Heart right ventricle (tissue), 16 donors: ENCODE data around the gene ANO1. TPM values are rescaled to one million over a fixed set of nuclear protein-coding genes. Genes with fewer than 3 reads are reported as not detected.

Experiments used
- ATAC-seq, 8 donors: fragments of 200-7000 bp; cut with Tn5 transposase; one replicate each; pipeline ENCODE4 v1.9.1; 2020; ENCODE audit warnings: mild to moderate bottlenecking in 8 of 8, moderate library complexity in 8 of 8, moderate number of reproducible peaks in 1 of 8
- DNase-seq, 2 donors: peaks; one replicate each; pipeline ENCODE4 v3.0.0-alpha.2; 2020
- H3K27ac ChIP-seq, 10 donors: fragments of 200-600 bp; sonication (generic) in 2 of 10; one replicate each; pipeline versions ENCODE4 v1.5.0 to v1.8.0; 2020 to 2022; ENCODE audit warnings: mild to moderate bottlenecking in 3 of 10
- H3K27me3 ChIP-seq, 7 donors: fragments of 200-600 bp; one replicate each; pipeline ENCODE4 v1.8.0; 2021 to 2022; ENCODE audit warnings: mild to moderate bottlenecking in 2 of 7
- H3K36me3 ChIP-seq, 9 donors: fragments of 200-600 bp; sonication (generic) in 1 of 9; one replicate each; pipeline versions ENCODE4 v1.5.0 to v1.8.0; 2020 to 2022; ENCODE audit warnings: mild to moderate bottlenecking in 2 of 9
- H3K4me1 ChIP-seq, 9 donors: fragments of 200-600 bp; sonication (generic) in 1 of 9; one replicate each; pipeline versions ENCODE4 v1.5.0 to v1.8.0; 2020 to 2022; ENCODE audit warnings: mild to moderate bottlenecking in 4 of 9
- H3K4me3 ChIP-seq, 10 donors: fragments of 200-600 bp; sonication (generic) in 2 of 10; one replicate each; pipeline versions ENCODE4 v1.5.0 to v1.8.0; 2020 to 2022; ENCODE audit warnings: mild to moderate bottlenecking in 7 of 10, moderate library complexity in 2 of 10
- H3K9me3 ChIP-seq, 11 donors: fragments of 200-600 bp in 10 of 11; sonication (generic) in 2 of 11; one replicate each; pipeline versions ENCODE4 v1.5.0 to v1.8.0; 2013 to 2022; ENCODE audit warnings: mild to moderate bottlenecking in 2 of 11, control low read depth in 1 of 11, moderate library complexity in 1 of 11
- WGBS, 2 donors: extraction: QIAGEN DNeasy Blood & Tissue Kit; methylation state at CpG; one replicate each; pipeline ENCODE4 v1.1.7; 2013; ENCODE audit warnings: inconsistent platforms in 1 of 2; 5-methylcytosine and 5-hydroxymethylcytosine counted together
- intact Hi-C, 10 donors: fragments of 100-400 bp; cut with DNase I; formaldehyde crosslinking; loops; one replicate each; pipeline versions ENCODE4 v1.11.1 to v1.14.2; 2022
- polyA plus RNA-seq, 2 donors: library from polyadenylated mRNA; stranded (reverse); fragments of 200-250 nt; gene quantifications; one replicate each; pipeline ENCODE4 v1.2.3, GENCODE V29; 2013
- total RNA-seq, 10 donors: library from RNA; stranded (reverse); fragmentation: NEBNext Ultra II Directional in 3 of 10; extraction: Animal tissue kit (Norgen Biotek cat#: 25700) in 3 of 10; gene quantifications; one replicate each; pipeline versions ENCODE4 v1.2.1 to v1.2.4, GENCODE V29; 2021 to 2023
- TF ChIP-seq, protein P1 (sequence below), 9 donors: fragments of 200-600 bp; sonication (generic) in 2 of 9; IDR thresholded peaks; one replicate each; pipeline versions ENCODE4 v1.5.0 to v1.8.0; 2021 to 2022; ENCODE audit warnings: antibody characterized with exemption in 9 of 9, mild to moderate bottlenecking in 5 of 9, moderate library complexity in 1 of 9
- donor health status: Arrhythmogenic right ventricular cardiomyopathy.
- donor health status: ischemic (EF 13 %, LVEDD 7.1; RV severe dilation, severe dysfunction).
- donor health status: healthy with polysubstance abuse.
- donor health status: DM: no; HTN: yes; CAD: no.
- donor health status: DM: no; HTN: no; CAD: no.
- donor health status: ischemic (EF 25% LVEDD 6.9; RV normal size, moderate dysfunction).
- donor health status: ischemic (EF 25% LVEDD 5.7; RV mildly dilated, moderate dysfunction).
- donor health status: healthy.
- donor health status: DM: yes; HTN: yes; CAD: no.
- donor health status: Ischemic cardiomyopathy.
- donor health status: ischemic (EF 35%, LVEDD 5.7; RV mildly dilated, moderate dysfunction).
- donor health status: nonischemic (EF 11% LVEDD 7.7; RV severe dilation, severe dysfunction).
- donor health status: DM: yes; HTN: yes; CAD: no.
- donor health status: PGD.
- donor health status: ischemic (EF 29% LVEDD 5.4; RV normal size, mild dysfunction).
- donor health status: nonischemic (EF 23%, LVEDD 6.1; RV moderate dilation, normal function).

ANO1 gene
- total and polyA plus RNA-seq, 12 donors, result 6.6 to 13.8 (median 9.7) TPM

DNA sequence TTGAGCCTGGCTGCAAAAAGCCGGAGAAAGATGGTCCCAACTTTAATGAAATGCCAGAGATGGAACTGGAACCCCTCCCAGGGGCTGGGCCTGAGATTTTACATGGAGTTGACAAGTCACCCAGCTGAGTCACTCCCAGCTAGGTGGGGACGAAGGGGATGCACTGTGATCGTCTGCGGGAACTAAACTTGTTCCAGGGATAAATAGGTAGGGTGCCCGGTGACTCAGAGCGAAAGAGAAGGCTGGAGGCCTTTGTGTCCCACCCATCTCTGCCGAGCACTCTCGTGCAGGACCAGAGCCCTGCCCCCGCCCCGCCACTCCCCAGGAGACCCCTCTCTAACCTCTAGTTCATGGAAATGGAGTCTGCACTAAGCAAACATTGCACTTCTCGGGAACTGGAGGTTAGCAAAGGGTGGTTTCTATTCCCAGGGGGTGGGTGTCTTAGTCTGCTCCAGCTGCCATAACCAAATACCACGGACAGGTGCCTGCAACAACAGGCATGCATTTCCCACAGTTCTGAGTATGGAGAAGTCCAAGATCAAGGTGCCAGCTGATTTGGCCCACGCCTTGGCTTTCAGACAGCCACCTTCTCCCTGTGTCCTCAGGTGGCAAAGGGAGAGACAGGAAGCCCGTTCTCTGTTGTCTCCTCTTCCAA lies 64.2 kb downstream of the ANO1 start:
- ATAC-seq, result no peak
- TF ChIP-seq, protein P1, sequence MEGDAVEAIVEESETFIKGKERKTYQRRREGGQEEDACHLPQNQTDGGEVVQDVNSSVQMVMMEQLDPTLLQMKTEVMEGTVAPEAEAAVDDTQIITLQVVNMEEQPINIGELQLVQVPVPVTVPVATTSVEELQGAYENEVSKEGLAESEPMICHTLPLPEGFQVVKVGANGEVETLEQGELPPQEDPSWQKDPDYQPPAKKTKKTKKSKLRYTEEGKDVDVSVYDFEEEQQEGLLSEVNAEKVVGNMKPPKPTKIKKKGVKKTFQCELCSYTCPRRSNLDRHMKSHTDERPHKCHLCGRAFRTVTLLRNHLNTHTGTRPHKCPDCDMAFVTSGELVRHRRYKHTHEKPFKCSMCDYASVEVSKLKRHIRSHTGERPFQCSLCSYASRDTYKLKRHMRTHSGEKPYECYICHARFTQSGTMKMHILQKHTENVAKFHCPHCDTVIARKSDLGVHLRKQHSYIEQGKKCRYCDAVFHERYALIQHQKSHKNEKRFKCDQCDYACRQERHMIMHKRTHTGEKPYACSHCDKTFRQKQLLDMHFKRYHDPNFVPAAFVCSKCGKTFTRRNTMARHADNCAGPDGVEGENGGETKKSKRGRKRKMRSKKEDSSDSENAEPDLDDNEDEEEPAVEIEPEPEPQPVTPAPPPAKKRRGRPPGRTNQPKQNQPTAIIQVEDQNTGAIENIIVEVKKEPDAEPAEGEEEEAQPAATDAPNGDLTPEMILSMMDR (IDR thresholded peaks at IDR 0.05), result no peak
- Histone ChIP-seq H3K9me3 (no peaks in the 10 kb centered on the region), H3K36me3 (peaks cover 0 to 24% (median 0%) of the 10 kb centered on the region in 9 donors), H3K4me3 (no peak overlapping the region), H3K27me3 (peaks cover 0 to 49% (median 20%) of the 10 kb centered on the region in 7 donors), H3K27ac (no peak overlapping the region), H3K4me1 (peaks cover 0 to 17% (median 11%) of the 10 kb centered on the region in 9 donors)
- intact Hi-C loops, result no loop called here
- no peak for DNase-seq
- 61 to 68% methylated on average over 14 of the region's 14 CpGs for WGBS, 2 donors

DNA sequence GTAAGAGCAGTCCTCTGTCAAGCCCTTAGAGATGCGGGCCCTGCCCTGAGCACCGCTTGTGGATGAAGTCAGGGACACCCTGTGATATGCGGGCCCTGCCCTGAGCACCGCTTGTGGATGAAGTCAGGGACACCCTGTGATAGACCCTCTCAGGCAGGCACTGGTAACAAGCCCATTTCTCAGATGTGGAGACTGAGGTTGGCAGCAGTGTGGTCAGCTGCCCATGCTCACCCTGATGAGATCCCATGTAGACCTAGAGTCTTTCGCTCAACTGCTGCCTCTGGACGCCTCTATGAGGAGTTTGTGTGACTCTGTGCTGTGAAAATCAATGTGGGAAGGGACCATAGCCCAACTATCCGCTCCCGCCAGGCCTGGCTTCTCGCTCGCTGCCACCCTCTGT lies 66.1 kb downstream of the ANO1 start:
- Histone ChIP-seq H3K9me3 (no peaks in the 10 kb centered on the region), H3K36me3 (peaks cover 0 to 21% (median 0%) of the 10 kb centered on the region in 9 donors), H3K27me3 (peaks cover 0 to 49% (median 31%) of the 10 kb centered on the region in 7 donors), H3K27ac (no peak overlapping the region), H3K4me1 (peaks cover 0 to 17% (median 11%) of the 10 kb centered on the region in 9 donors), H3K4me3 (no peak overlapping the region)
- 90 to 96% methylated on average over 10 of the region's 10 CpGs for WGBS, 2 donors
- ATAC-seq (no peak), DNase-seq (no peak)
- TF ChIP-seq, protein P1 (IDR thresholded peaks at IDR 0.05), result no peak
- intact Hi-C loops, result no loop called here

DNA sequence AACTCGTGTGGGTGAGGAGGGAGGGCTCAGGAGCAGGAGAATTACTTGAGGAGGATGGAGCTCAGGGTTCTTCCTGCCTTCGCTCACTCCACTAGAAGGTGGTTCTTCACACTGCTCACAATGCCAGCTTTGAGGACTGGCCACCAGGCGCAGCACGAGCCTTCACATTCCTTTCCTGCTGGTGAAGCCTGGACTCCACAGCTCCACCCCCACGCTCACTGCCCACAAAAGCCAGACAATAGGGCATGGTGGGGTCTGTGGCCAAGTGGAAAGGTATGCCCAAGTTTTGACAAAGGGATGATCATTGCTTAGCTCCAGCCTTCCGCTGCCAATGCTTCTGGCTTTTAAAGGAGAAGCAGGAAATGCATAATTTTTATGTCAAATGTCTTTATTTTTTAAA lies 67.0 kb downstream of the ANO1 start:
- TF ChIP-seq, protein P1 (IDR thresholded peaks at IDR 0.05), result no peak
- no peaks in the 10 kb centered on the region for H3K9me3 ChIP-seq
- 85 to 87% methylated on average over 6 of the region's 6 CpGs for WGBS, 2 donors
- no peak overlapping the region for H3K4me3 ChIP-seq
- H3K27me3 ChIP-seq, result peaks cover 0 to 49% (median 31%) of the 10 kb centered on the region in 7 donors
- DNase-seq (no peak), ATAC-seq (no peak)
- H3K36me3 ChIP-seq, result peaks cover 0 to 18% (median 0%) of the 10 kb centered on the region in 9 donors
- H3K27ac ChIP-seq, result no peak overlapping the region
- peaks cover 0 to 17% (median 11%) of the 10 kb centered on the region in 9 donors for H3K4me1 ChIP-seq
- intact Hi-C loops, result no loop called here

DNA sequence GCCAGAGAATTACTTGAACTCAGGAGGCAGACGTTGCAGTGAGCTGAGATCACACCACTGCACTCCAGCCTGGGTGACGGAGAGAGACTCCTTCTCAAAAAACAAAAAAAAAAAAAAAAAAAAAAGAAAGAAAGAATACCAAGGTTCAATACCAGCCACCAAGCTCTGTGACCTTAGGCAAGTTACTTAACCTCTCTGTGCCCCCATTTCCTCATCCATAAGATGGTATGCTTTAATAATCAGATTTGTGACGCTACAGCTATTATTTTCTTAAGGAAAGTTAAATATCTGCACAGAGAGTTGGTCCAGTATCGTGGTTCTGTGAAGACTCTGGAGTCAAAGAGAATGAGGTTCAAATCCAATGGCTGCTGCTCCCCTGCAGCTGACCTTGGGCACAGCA lies 67.7 kb downstream of the ANO1 start:
- Histone ChIP-seq H3K27me3 (peaks cover 0 to 48% (median 30%) of the 10 kb centered on the region in 7 donors), H3K9me3 (no peaks in the 10 kb centered on the region), H3K4me1 (peaks cover 0 to 15% (median 11%) of the 10 kb centered on the region in 9 donors), H3K36me3 (peaks cover 0 to 23% (median 0%) of the 10 kb centered on the region in 9 donors), H3K4me3 (no peak overlapping the region), H3K27ac (no peak overlapping the region)
- 76 to 90% methylated on average over 4 of the region's 4 CpGs for WGBS, 2 donors
- DNase-seq, result no peak
- ATAC-seq, result no peak
- TF ChIP-seq, protein P1 (IDR thresholded peaks at IDR 0.05), result no peak
- intact Hi-C loops, result no loop called here
